Gastrocnemius medialis (tissue), 4 donors: ENCODE results near the gene POC1A. TPM values are rescaled to one million over a fixed set of nuclear protein-coding genes. Genes with fewer than 3 reads are reported as not detected.

Experiments
- ATAC-seq, 2 donors: fragments of 150-250 bp; one replicate each; pipeline ENCODE4 v1.9.1; 2016
- DNase-seq, 2 donors: peaks; one replicate each; pipeline ENCODE4 v3.0.0-alpha.2; 2019
- H3K27ac ChIP-seq, 4 donors: fragments of 200-600 bp; sonication (generic); 1 replicate in 1 of 4; 2 replicates in 3 of 4; pipeline ENCODE4 v1.5.1; 2016 to 2018; ENCODE audit warnings: mild to moderate bottlenecking in 2 of 4, moderate library complexity in 1 of 4
- H3K27me3 ChIP-seq, 3 donors: fragments of 200-600 bp; sonication (generic) in 2 of 3; 1 replicate in 1 of 3; 2 replicates in 2 of 3; pipeline versions ENCODE4 v1.5.1 to v1.6.0; 2016 to 2019; ENCODE audit warnings: mild to moderate bottlenecking in 1 of 3, moderate library complexity in 1 of 3
- H3K36me3 ChIP-seq, 2 donors: fragments of 200-600 bp; sonication (generic) in 1 of 2; one replicate each; pipeline ENCODE4 v1.5.1; 2017 to 2018
- H3K4me1 ChIP-seq, 2 donors: fragments of 200-600 bp; sonication (generic) in 1 of 2; one replicate each; pipeline ENCODE4 v1.5.1; 2016 to 2017; ENCODE audit warnings: mild to moderate bottlenecking in 2 of 2
- H3K4me3 ChIP-seq, 4 donors: fragments of 200-600 bp; sonication (generic) in 3 of 4; 1 replicate in 1 of 4; 2 replicates in 3 of 4; pipeline ENCODE4 v1.5.1; 2016 to 2019; ENCODE audit warnings: mild to moderate bottlenecking in 2 of 4
- H3K9me3 ChIP-seq, 3 donors: fragments of 200-600 bp; sonication (generic) in 2 of 3; 1 replicate in 1 of 3; 2 replicates in 2 of 3; pipeline ENCODE4 v1.5.1; 2016 to 2019
- POLR2A ChIP-seq, 2 donors: fragments of 450-650 bp; IDR thresholded peaks; one replicate each; pipeline ENCODE4 v1.6.1; 2017; ENCODE audit warnings: antibody characterized with exemption in 2 of 2, mild to moderate bottlenecking in 2 of 2, moderate library complexity in 2 of 2
- in situ Hi-C, 4 donors: fragments of 200-750 bp; cut with MboI; loops; one replicate each; pipeline versions ENCODE4 v1.15.0 to v1.8.0; 2017; ENCODE audit warnings: low sequenced_read_pairs in 4 of 4
- intact Hi-C: fragments of 100-400 bp; cut with DNase I; formaldehyde crosslinking; loops from one replicate; pipeline ENCODE4 v1.15.1; 2023; ENCODE audit warnings: low total_unique reads
- total RNA-seq, 4 donors: library from RNA; depleted of rRNA; stranded (reverse); fragments of >200 nt; gene quantifications; one replicate each; pipeline versions ENCODE4 v1.1.0 to v1.2.3, GENCODE V29; 2016
- TF ChIP-seq, protein P1 (sequence below), 5 experiments: fragments of 450-650 bp in 3 of 5; fragments of 200-600 bp in 2 of 5; sonication (generic) in 2 of 5; IDR thresholded peaks in 4 of 5; conservative IDR thresholded peaks in 1 of 5; 1 replicate in 4 of 5; 2 replicates in 1 of 5; pipeline ENCODE4 v1.5.1; 2016 to 2019; ENCODE audit warnings: antibody characterized with exemption in 5 of 5, mild to moderate bottlenecking in 3 of 5, moderate library complexity in 3 of 5

The POC1A gene
- total RNA-seq, 4 donors from 2014 or later, result 0.51 to 3.2 (median 0.81) TPM

DNA sequence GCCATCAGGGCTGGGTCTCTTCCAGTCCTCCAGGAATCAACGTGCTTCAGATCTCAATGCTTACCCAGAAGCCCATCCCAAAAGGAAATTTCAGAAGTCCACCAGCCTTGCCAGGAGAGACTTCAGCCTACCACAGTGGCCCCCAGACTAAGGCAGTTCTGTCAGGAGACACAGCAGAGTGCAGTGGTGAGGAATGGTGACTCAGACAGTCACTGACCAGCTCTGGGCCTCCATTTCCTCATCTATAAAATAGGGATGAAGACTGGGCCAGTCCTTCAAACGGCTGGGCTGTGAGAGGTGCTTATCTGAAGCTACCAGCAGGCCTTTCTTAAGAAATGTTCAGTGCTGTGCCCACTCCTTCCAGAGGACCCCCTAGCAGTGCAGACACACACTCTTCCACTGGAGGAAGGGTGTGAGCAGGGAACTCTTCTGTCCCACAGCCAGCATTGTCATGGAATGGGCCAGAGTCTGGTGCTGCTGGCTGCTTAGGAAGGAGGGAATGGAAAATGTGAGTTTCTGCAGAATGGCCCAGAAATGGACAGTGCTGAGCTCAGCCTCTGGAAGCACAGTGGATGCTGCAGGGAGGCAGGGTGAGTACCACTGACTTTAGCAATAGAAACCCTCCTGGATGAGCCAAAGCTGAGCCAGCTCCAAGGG, 56.2 kb downstream of the POC1A start:
- no peak overlapping the region for H3K27ac ChIP-seq
- intact Hi-C loops, result no loop called here
- ATAC-seq (no peak), DNase-seq (no peak)
- no peak overlapping the region for H3K4me3 ChIP-seq
- H3K27me3 ChIP-seq, result no peaks in the 10 kb centered on the region
- H3K9me3 ChIP-seq, result no peaks in the 10 kb centered on the region
- no peaks in the 10 kb centered on the region for H3K4me1 ChIP-seq
- in situ Hi-C loops, result no loop called here
- TF ChIP-seq POLR2A (IDR thresholded peaks at IDR 0.05), result no peak
- TF ChIP-seq, protein P1, sequence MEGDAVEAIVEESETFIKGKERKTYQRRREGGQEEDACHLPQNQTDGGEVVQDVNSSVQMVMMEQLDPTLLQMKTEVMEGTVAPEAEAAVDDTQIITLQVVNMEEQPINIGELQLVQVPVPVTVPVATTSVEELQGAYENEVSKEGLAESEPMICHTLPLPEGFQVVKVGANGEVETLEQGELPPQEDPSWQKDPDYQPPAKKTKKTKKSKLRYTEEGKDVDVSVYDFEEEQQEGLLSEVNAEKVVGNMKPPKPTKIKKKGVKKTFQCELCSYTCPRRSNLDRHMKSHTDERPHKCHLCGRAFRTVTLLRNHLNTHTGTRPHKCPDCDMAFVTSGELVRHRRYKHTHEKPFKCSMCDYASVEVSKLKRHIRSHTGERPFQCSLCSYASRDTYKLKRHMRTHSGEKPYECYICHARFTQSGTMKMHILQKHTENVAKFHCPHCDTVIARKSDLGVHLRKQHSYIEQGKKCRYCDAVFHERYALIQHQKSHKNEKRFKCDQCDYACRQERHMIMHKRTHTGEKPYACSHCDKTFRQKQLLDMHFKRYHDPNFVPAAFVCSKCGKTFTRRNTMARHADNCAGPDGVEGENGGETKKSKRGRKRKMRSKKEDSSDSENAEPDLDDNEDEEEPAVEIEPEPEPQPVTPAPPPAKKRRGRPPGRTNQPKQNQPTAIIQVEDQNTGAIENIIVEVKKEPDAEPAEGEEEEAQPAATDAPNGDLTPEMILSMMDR (IDR thresholded peaks at IDR 0.05 in 4 of 5, conservative IDR thresholded peaks at IDR 0.05 in 1 of 5), result no peak
- H3K36me3 ChIP-seq, result no peaks in the 10 kb centered on the region

DNA sequence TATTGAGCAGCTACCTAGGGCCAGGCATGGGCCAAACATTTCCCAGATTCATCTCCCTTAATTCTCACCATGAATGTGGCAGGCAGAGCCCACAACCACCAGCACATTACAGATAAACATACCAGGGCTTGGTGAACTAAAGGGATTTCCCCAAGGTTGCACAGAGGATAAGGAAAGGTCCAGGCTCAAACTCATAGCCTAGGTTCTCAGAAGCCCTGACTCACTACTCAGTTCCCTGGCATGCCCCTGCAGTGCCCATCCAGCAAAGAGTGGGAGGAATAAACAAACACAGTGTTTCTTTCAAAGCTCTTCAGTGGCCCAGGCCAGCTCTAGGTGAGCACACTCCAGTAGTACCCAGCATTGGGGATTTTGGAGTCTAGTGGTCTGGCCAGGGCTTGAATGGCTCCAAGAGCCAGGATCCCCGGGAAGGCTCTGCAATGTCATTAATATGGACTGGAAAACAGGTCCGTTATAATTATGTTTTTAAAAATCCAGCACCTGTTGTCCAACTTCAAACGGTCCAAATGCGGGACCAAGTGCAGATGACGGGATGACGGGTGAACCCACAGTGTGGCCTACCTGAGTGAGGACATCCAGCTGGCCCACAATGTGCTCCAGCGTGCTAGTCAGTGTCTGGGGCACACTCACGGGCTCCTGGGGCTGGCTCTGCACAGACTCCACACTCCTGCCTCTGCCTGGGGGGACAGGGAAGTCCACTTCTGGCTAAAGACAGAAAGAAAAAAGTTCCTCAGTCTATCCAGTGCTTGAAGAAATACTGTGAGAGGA, 58.0 kb downstream of the POC1A start:
- in situ Hi-C loops, result no loop called here
- intact Hi-C loops, result no loop called here

DNA sequence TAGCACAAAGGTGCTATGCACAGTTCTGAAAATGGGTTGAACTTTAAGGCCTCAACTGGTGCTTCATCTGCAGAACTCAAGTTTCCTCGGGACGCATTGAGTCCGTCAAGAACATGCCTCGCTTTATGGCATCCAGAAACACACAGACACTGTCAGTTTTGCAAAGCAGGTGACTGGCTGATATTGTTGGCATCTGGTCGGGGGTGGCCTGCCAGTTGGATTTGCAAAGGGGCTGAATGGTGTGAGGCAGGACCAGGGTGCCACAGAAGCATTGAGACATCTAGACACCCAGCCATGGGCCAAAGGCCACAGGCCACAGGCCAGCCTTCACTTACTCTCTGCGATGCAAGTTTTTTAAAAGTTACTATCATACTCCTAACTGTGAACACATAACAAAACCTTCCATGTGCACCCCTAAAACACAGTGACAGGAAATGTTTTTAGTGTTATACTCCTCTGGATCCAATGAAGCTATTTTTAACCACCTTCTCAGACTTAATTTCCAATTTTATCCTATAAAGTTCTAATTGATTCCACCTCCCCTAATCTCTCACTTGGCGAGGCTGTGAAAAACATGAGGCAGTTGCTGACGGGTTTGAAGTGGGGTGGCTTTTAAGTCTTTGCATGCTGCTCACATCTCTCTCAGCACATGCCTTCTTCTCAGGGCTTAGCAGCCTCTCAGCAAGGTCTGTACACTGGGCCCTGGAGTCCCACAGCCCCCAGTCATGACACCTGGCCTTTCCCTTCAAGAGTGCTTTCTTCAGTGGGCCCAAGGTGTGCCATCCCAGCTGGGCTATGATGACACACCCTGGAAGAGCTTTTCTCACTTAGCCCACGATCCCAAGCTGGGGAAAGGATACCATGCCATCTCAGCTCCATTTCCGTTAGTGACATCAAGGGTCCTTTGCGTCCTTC, 59.4 kb downstream of the POC1A start:
- intact Hi-C loops, result no loop called here

More for the DNA sequence above, 58.0 kb downstream of the POC1A start:
- Histone ChIP-seq H3K4me3 (no peak overlapping the region), H3K27me3 (no peaks in the 10 kb centered on the region), H3K27ac (no peak overlapping the region), H3K36me3 (no peaks in the 10 kb centered on the region), H3K4me1 (no peaks in the 10 kb centered on the region), H3K9me3 (no peaks in the 10 kb centered on the region)
- no peak for DNase-seq
- TF ChIP-seq, protein P1 (IDR thresholded peaks at IDR 0.05 in 4 of 5, conservative IDR thresholded peaks at IDR 0.05 in 1 of 5), result no peak
- no peak for ATAC-seq

DNA sequence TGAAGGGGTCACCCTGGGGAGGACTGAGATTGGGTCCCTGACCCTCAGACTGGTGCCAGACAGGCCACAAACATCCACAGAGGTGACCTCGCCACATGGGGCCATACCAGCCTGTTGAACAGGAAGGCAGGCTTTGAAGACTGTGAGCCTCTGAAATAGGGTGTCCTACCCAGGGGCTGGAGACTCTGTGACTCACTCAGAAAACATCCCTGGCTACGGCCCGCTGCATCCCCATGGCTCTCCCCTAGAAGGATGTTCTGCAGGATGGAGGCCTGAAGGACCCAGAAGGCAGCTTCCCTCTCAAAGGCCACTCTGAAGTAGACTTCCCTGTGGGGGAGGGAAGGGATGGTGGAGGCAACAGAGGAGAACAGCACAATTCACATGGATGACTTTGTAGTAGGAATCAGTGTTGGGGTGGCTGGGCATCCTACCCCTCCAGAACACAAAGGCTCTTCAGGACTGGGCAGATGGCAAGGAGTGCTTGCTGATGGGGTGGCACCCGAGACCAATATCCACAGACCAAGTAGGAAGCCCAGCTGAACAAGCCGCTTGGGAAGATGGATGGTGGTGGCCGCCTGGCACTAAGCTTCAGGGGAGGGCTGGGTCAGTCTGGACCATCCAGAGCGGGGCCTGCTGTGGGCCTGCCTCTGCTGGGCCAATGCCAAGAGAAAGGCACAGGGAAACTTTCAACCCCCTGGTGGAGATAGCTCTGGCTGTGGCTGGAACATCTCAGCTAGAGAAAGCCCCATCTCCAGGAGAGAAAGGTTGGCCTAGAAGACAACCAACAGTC, 60.3 kb downstream of the POC1A start:
- H3K9me3 ChIP-seq, result no peaks in the 10 kb centered on the region
- TF ChIP-seq, protein P1 (IDR thresholded peaks at IDR 0.05 in 4 of 5, conservative IDR thresholded peaks at IDR 0.05 in 1 of 5), result no peak
- no peak for TF ChIP-seq POLR2A (IDR thresholded peaks at IDR 0.05)
- DNase-seq (no peak), ATAC-seq (no peak)
- in situ Hi-C loops, result no loop called here
- intact Hi-C loops, result no loop called here
- no peak overlapping the region for H3K27ac ChIP-seq
- peaks cover 5 to 8% of the 10 kb centered on the region in 2 donors for H3K4me1 ChIP-seq
- H3K27me3 ChIP-seq, result no peaks in the 10 kb centered on the region
- H3K36me3 ChIP-seq, result no peaks in the 10 kb centered on the region
- H3K4me3 ChIP-seq, result no peak overlapping the region

More for the DNA sequence above, 59.4 kb downstream of the POC1A start:
- H3K4me1 ChIP-seq, result peaks cover 5 to 6% of the 10 kb centered on the region in 2 donors
- H3K27ac ChIP-seq, result no peak overlapping the region
- H3K4me3 ChIP-seq, result no peak overlapping the region
- DNase-seq, result no peak
- no peaks in the 10 kb centered on the region for H3K27me3 ChIP-seq
- no peak for TF ChIP-seq POLR2A (IDR thresholded peaks at IDR 0.05)
- TF ChIP-seq, protein P1 (IDR thresholded peaks at IDR 0.05 in 4 of 5, conservative IDR thresholded peaks at IDR 0.05 in 1 of 5), result no peak
- in situ Hi-C loops, result no loop called here
- no peaks in the 10 kb centered on the region for H3K9me3 ChIP-seq
- no peaks in the 10 kb centered on the region for H3K36me3 ChIP-seq
- ATAC-seq, result no peak
